HG03060 (cell line): ENCODE data around the gene PDE4B.
"Not testable (repeated sequence)": the region's sequence is repeated elsewhere in the genome, so short reads cannot be mapped to it uniquely, and the experiment has no call there.

Experiments used
- ATAC-seq: cut with Tn5 transposase; IDR thresholded peaks from one replicate; pipeline ENCODE4 v1.9.1; 2021; ENCODE audit warnings: low read depth, moderate number of reproducible peaks; ENCODE audit not compliant: unreplicated experiment

PDE4B gene

GRCh38 chr1:65948609-65949229, 156.0 kb downstream of the PDE4B start:
- no peak for ATAC-seq

GRCh38 chr1:65949230-65949626, 156.5 kb downstream of the PDE4B start:
- ATAC-seq = no peak

- ATAC-seq = no peak
These were observed 157.2 kb downstream of the PDE4B start for GRCh38 chr1:65949933-65950332.

- no peak for ATAC-seq
These were observed 160.0 kb downstream of the PDE4B start for GRCh38 chr1:65952696-65953095.

GRCh38 chr1:65953170-65953569, 160.5 kb downstream of the PDE4B start:
- no peak for ATAC-seq

- ATAC-seq = no peak
These were observed 162.4 kb downstream of the PDE4B start for GRCh38 chr1:65955071-65955470.

- no peak for ATAC-seq
These were observed 162.8 kb downstream of the PDE4B start for GRCh38 chr1:65955503-65955902.

GRCh38 chr1:65958561-65959350, 166.1 kb downstream of the PDE4B start:
- ATAC-seq = peak; percentile 44

GRCh38 chr1:65959896-65960567, 167.3 kb downstream of the PDE4B start:
- ATAC-seq = no peak

GRCh38 chr1:65963156-65963888, 170.6 kb downstream of the PDE4B start:
- ATAC-seq = no peak

- no peak for ATAC-seq
These were observed 171.4 kb downstream of the PDE4B start for GRCh38 chr1:65964123-65964522.

GRCh38 chr1:65965112-65965996, 172.7 kb downstream of the PDE4B start:
- no peak for ATAC-seq

GRCh38 chr1:65967492-65967891, 174.8 kb downstream of the PDE4B start:
- not testable (repeated sequence) for ATAC-seq

GRCh38 chr1:65971547-65971946, 178.9 kb downstream of the PDE4B start:
- no peak for ATAC-seq

GRCh38 chr1:65975708-65976107, 183.0 kb downstream of the PDE4B start:
- no peak for ATAC-seq

- ATAC-seq = no peak
These were observed 186.7 kb downstream of the PDE4B start for GRCh38 chr1:65979136-65980044.

- no peak for ATAC-seq
These were observed 187.5 kb downstream of the PDE4B start for GRCh38 chr1:65980237-65980636.

- no peak for ATAC-seq
These were observed 190.8 kb downstream of the PDE4B start for GRCh38 chr1:65983500-65983899.
